ENCODE results near the gene DIS3.
"Not testable (repeated sequence)": the region's sequence is repeated elsewhere in the genome, so short reads cannot be mapped to it uniquely, and the experiment has no call there.

DIS3 gene

DNA sequence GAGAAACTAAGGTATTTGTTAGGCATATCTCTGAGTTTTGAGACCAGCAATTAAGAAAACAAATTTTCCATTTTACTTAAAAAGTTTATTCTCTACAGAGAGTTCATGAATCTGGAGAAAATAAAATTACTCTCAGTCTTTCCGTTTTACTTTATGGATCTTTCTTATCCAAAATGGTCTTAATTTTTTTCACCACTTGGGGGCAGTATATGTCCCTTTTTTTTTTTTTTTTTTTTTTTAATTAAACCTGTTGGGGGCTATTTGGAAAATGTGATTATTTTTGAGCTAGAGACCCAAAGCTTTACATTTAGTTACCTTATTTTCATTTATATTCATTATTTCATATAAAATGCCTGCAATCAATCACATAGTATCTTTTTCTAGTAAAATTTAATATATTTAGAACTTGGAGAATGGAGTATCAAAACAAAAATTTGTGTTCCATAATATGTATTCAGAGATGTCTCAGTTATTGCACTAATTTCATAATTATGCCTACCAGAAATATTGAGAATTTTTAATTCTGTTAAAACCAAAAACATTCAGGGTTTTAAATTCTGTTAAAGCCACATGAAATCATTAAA, 27.3 kb upstream of the DIS3 start:
- Histone ChIP-seq H3K36me3 (ENCODE audit: control insufficient read depth, insufficient read depth, low read length) (no peaks in the 10 kb centered on the region), H3K27me3 (ENCODE audit: insufficient read depth, low read length, poor library complexity) (no peaks in the 10 kb centered on the region), H3K23ac (ENCODE audit: low read length) (no peak overlapping the region), H3K18ac (ENCODE audit: low read length) (no peak overlapping the region), H3K4me2 (ENCODE audit: low read length) (no peak overlapping the region), H3K4me3 (ENCODE audit: low read length) (no peak overlapping the region), H3K9ac (ENCODE audit: low read length) (no peak overlapping the region), H2BK5ac (ENCODE audit: low read length) (no peak overlapping the region), H2AK5ac (ENCODE audit: low read length) (no peak overlapping the region), H3K79me1 (ENCODE audit: low read length) (no peaks in the 10 kb centered on the region), H4K8ac (ENCODE audit: low read depth, low read length) (no peak overlapping the region), H3K4ac (ENCODE audit: low read depth, low read length) (no peak overlapping the region), H2BK120ac (ENCODE audit: low read depth, low read length) (no peak overlapping the region), H2BK15ac (replicated peaks; ENCODE audit: low read depth) (no peak overlapping the region), H3K56ac (ENCODE audit: low read length) (no peak overlapping the region), H3K4me1 (ENCODE audit: control insufficient read depth, low read depth, low read length) (no peaks in the 10 kb centered on the region), H3K79me2 (ENCODE audit: control insufficient read depth, insufficient read depth, low read length) (no peaks in the 10 kb centered on the region), H4K5ac (ENCODE audit: low read length) (no peak overlapping the region), H3K27ac (ENCODE audit: low read depth, low read length) (no peak overlapping the region)
- DNase-seq = peak; percentile 16
- WGBS (ENCODE audit: extremely low coverage, insufficient coverage, low lambda C conversion rate) = no CpG with 5 or more reads among the region's 1 CpG

DNA sequence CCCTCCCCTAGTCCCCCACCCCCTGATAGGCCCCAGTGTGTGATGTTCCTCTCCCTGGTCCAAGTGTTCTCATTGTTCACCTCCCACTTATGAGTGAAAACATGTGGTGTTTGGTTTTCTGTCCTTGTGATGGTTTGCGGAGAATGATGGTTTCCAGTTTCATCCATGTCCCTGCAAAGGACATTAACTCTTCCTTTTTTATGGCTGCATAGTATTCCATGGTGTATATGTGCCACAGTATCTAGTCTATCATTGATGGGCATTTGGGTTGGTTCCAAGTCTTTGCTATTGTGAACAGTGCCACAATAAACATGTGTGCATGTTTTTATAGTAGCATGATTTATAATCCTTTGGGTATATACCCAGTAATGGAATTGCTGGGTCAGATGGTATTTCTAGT, 24.8 kb upstream of the DIS3 start:
- not testable (repeated sequence) for H3K27me3 ChIP-seq (ENCODE audit: insufficient read depth, low read length, poor library complexity); H3K56ac ChIP-seq (ENCODE audit: low read length); H3K18ac ChIP-seq (ENCODE audit: low read length); H2BK15ac ChIP-seq (replicated peaks; ENCODE audit: low read depth); H3K4me2 ChIP-seq (ENCODE audit: low read length); H3K23ac ChIP-seq (ENCODE audit: low read length); H3K79me1 ChIP-seq (ENCODE audit: low read length); H4K5ac ChIP-seq (ENCODE audit: low read length); H3K4ac ChIP-seq (ENCODE audit: low read depth, low read length); H3K9ac ChIP-seq (ENCODE audit: low read length); DNase-seq; H3K27ac ChIP-seq (ENCODE audit: low read depth, low read length); H3K4me3 ChIP-seq (ENCODE audit: low read length); H3K36me3 ChIP-seq (ENCODE audit: control insufficient read depth, insufficient read depth, low read length); H2BK120ac ChIP-seq (ENCODE audit: low read depth, low read length); H3K4me1 ChIP-seq (ENCODE audit: control insufficient read depth, low read depth, low read length); H2BK5ac ChIP-seq (ENCODE audit: low read length); H3K79me2 ChIP-seq (ENCODE audit: control insufficient read depth, insufficient read depth, low read length); H4K8ac ChIP-seq (ENCODE audit: low read depth, low read length); H2AK5ac ChIP-seq (ENCODE audit: low read length)
- no CpG with 5 or more reads among the region's 1 CpG for WGBS (ENCODE audit: extremely low coverage, insufficient coverage, low lambda C conversion rate)

DNA sequence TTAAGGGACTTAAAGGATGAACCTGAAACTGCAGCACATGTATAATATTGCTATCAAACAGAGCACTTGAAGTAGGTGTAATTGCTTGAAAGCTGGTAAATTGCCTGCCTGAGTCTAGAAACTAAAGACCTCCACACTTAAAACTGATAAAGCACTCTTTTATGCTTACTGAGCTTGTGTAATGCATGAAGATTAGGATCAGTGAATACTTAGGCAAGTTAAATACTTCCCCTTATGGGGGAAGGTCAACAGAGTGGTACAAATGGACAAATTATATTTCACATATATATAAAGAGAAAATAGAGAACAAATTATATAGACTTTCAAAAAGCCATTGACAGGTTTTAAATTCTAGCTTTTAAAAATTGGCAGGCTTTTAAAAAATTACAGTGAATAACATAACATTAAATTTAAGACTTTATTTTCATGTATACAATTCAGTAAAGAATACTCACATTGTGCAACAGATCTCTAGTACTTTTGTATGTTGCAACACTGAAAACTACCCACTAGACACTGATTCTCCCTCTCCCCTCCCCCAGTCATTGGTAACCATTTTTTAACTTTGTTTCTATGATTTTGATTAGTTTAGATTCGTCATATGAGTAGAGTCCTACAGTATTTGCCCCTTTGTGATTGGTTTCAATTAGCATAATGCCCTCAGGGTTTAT, 24.1 kb upstream of the DIS3 start:
- no peaks in the 10 kb centered on the region for H3K79me1 ChIP-seq (ENCODE audit: low read length)
- no peaks in the 10 kb centered on the region for H3K36me3 ChIP-seq (ENCODE audit: control insufficient read depth, insufficient read depth, low read length)
- no peak overlapping the region for H2AK5ac ChIP-seq (ENCODE audit: low read length)
- H3K9ac ChIP-seq (ENCODE audit: low read length) = no peak overlapping the region
- no peak overlapping the region for H4K5ac ChIP-seq (ENCODE audit: low read length)
- H3K4me2 ChIP-seq (ENCODE audit: low read length) = no peak overlapping the region
- no peak overlapping the region for H3K4me3 ChIP-seq (ENCODE audit: low read length)
- no peak overlapping the region for H3K18ac ChIP-seq (ENCODE audit: low read length)
- no peaks in the 10 kb centered on the region for H3K27me3 ChIP-seq (ENCODE audit: insufficient read depth, low read length, poor library complexity)
- no peak overlapping the region for H4K8ac ChIP-seq (ENCODE audit: low read depth, low read length)
- no peak overlapping the region for H3K4ac ChIP-seq (ENCODE audit: low read depth, low read length)
- WGBS (ENCODE audit: extremely low coverage, insufficient coverage, low lambda C conversion rate) = no CpG with 5 or more reads among the region's 1 CpG
- no peak overlapping the region for H2BK15ac ChIP-seq (replicated peaks; ENCODE audit: low read depth)
- H3K56ac ChIP-seq (ENCODE audit: low read length) = no peak overlapping the region
- H2BK5ac ChIP-seq (ENCODE audit: low read length) = no peak overlapping the region
- DNase-seq = no peak
- no peaks in the 10 kb centered on the region for H3K79me2 ChIP-seq (ENCODE audit: control insufficient read depth, insufficient read depth, low read length)
- no peak overlapping the region for H3K23ac ChIP-seq (ENCODE audit: low read length)
- H2BK120ac ChIP-seq (ENCODE audit: low read depth, low read length) = no peak overlapping the region
- no peaks in the 10 kb centered on the region for H3K4me1 ChIP-seq (ENCODE audit: control insufficient read depth, low read depth, low read length)
- no peak overlapping the region for H3K27ac ChIP-seq (ENCODE audit: low read depth, low read length)

DNA sequence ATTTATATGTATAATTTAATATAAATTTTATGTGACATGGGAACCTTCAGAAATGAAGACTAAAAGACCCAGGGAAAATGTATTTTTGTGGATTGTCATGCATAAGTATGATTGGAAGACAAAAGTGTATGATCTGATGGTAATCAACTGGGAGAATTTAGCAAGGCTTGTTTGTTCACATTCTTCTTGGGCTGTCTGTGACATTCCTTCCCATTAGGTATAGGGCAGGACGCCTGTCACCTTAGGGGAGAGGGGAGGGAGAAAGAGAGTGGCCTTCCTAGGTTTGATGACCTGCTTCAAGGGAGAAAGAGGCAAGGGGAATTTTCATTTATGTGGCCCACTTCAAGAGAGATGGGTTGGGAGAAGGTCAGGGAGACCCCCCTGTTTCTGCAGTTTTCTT, 22.6 kb upstream of the DIS3 start:
- Histone ChIP-seq H3K56ac (ENCODE audit: low read length) (no peak overlapping the region), H3K9ac (ENCODE audit: low read length) (no peak overlapping the region), H4K5ac (ENCODE audit: low read length) (no peak overlapping the region), H3K23ac (ENCODE audit: low read length) (no peak overlapping the region), H3K4me1 (ENCODE audit: control insufficient read depth, low read depth, low read length) (no peaks in the 10 kb centered on the region), H2BK5ac (ENCODE audit: low read length) (no peak overlapping the region), H3K79me1 (ENCODE audit: low read length) (no peaks in the 10 kb centered on the region), H3K4me3 (ENCODE audit: low read length) (no peak overlapping the region), H4K8ac (ENCODE audit: low read depth, low read length) (no peak overlapping the region), H3K18ac (ENCODE audit: low read length) (no peak overlapping the region), H2AK5ac (ENCODE audit: low read length) (no peak overlapping the region), H3K4ac (ENCODE audit: low read depth, low read length) (no peak overlapping the region), H3K79me2 (ENCODE audit: control insufficient read depth, insufficient read depth, low read length) (no peaks in the 10 kb centered on the region), H3K27ac (ENCODE audit: low read depth, low read length) (no peak overlapping the region), H3K27me3 (ENCODE audit: insufficient read depth, low read length, poor library complexity) (no peaks in the 10 kb centered on the region), H3K4me2 (ENCODE audit: low read length) (no peak overlapping the region), H3K36me3 (ENCODE audit: control insufficient read depth, insufficient read depth, low read length) (no peaks in the 10 kb centered on the region), H2BK15ac (replicated peaks; ENCODE audit: low read depth) (no peak overlapping the region), H2BK120ac (ENCODE audit: low read depth, low read length) (no peak overlapping the region)
- peak; percentile 85 for DNase-seq
- WGBS (ENCODE audit: extremely low coverage, insufficient coverage, low lambda C conversion rate) = no CpG with 5 or more reads among the region's 1 CpG

DNA sequence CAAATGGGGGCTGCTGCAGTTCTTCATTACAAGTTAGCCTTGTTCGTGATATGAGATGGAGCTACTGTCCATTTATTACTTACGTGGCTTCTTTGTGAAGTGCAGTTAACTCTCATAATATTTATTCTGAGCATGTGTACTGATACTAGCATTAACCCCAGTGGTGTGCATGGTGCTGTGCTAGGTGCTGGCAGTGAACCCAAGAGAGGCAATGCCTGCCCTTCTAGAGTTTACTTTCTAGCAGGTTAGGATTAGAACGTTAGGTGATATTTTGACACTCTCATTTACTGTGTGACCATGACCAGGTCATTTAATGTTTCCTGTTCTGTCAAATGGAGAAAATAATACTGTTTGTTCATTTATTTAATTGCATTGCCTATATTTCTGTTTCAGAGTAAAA, 17.1 kb upstream of the DIS3 start:
- Histone ChIP-seq H3K4me3 (ENCODE audit: low read length) (no peak overlapping the region), H2AK5ac (ENCODE audit: low read length) (no peak overlapping the region), H3K4me1 (ENCODE audit: control insufficient read depth, low read depth, low read length) (no peaks in the 10 kb centered on the region), H2BK15ac (replicated peaks; ENCODE audit: low read depth) (no peak overlapping the region), H3K9ac (ENCODE audit: low read length) (no peak overlapping the region), H3K4ac (ENCODE audit: low read depth, low read length) (no peak overlapping the region), H3K27ac (ENCODE audit: low read depth, low read length) (no peak overlapping the region), H3K36me3 (ENCODE audit: control insufficient read depth, insufficient read depth, low read length) (no peaks in the 10 kb centered on the region), H3K23ac (ENCODE audit: low read length) (no peak overlapping the region), H2BK5ac (ENCODE audit: low read length) (no peak overlapping the region), H2BK120ac (ENCODE audit: low read depth, low read length) (no peak overlapping the region), H3K18ac (ENCODE audit: low read length) (no peak overlapping the region), H4K8ac (ENCODE audit: low read depth, low read length) (no peak overlapping the region), H3K79me1 (ENCODE audit: low read length) (no peaks in the 10 kb centered on the region), H3K79me2 (ENCODE audit: control insufficient read depth, insufficient read depth, low read length) (no peaks in the 10 kb centered on the region), H3K27me3 (ENCODE audit: insufficient read depth, low read length, poor library complexity) (no peaks in the 10 kb centered on the region), H4K5ac (ENCODE audit: low read length) (no peak overlapping the region), H3K56ac (ENCODE audit: low read length) (no peak overlapping the region), H3K4me2 (ENCODE audit: low read length) (no peak overlapping the region)
- no CpG with 5 or more reads among the region's 3 CpGs for whole genome bisulfite sequencing (ENCODE audit: extremely low coverage, insufficient coverage, low lambda C conversion rate)
- DNase-seq = no peak

DNA sequence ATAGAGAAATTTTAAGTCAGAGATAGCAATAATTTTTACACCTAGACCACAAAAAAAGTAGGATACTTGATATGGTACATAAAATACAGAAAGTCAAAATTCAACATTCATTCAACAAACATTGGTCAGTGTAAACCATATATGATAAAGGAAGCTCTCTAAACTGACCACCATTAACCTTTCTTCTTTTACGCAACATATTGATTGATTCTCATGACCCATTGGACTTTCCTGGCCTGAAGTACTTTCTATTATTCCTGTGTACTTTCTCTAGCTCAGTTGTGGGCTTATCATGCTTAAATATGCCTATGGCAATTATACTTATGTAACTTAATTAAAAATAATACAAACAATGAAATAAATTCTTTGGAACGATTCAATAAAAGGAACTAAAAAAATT, 10.9 kb upstream of the DIS3 start:
- no peak for DNase-seq
- Histone ChIP-seq H3K4me2 (ENCODE audit: low read length) (no peak overlapping the region), H2BK15ac (replicated peaks; ENCODE audit: low read depth) (no peak overlapping the region), H2BK120ac (ENCODE audit: low read depth, low read length) (no peak overlapping the region), H3K4me3 (ENCODE audit: low read length) (no peak overlapping the region), H3K4me1 (ENCODE audit: control insufficient read depth, low read depth, low read length) (no peaks in the 10 kb centered on the region), H3K4ac (ENCODE audit: low read depth, low read length) (no peak overlapping the region), H2AK5ac (ENCODE audit: low read length) (no peak overlapping the region), H3K27me3 (ENCODE audit: insufficient read depth, low read length, poor library complexity) (no peaks in the 10 kb centered on the region), H2BK5ac (ENCODE audit: low read length) (no peak overlapping the region), H3K79me2 (ENCODE audit: control insufficient read depth, insufficient read depth, low read length) (no peaks in the 10 kb centered on the region), H3K18ac (ENCODE audit: low read length) (no peak overlapping the region), H4K8ac (ENCODE audit: low read depth, low read length) (no peak overlapping the region), H3K23ac (ENCODE audit: low read length) (no peak overlapping the region), H3K79me1 (ENCODE audit: low read length) (no peaks in the 10 kb centered on the region), H3K56ac (ENCODE audit: low read length) (no peak overlapping the region), H3K27ac (ENCODE audit: low read depth, low read length) (no peak overlapping the region), H3K9ac (ENCODE audit: low read length) (no peak overlapping the region), H4K5ac (ENCODE audit: low read length) (no peak overlapping the region), H3K36me3 (ENCODE audit: control insufficient read depth, insufficient read depth, low read length) (no peaks in the 10 kb centered on the region)
- WGBS (ENCODE audit: extremely low coverage, insufficient coverage, low lambda C conversion rate) = no CpG with 5 or more reads among the region's 2 CpGs

Measured in mesendoderm (in vitro differentiated cells).